Smooth muscle cell (in vitro differentiated cells): ENCODE measurements around the gene ABCB4. TPM values are rescaled to one million over a fixed set of nuclear protein-coding genes. Genes with fewer than 3 reads are reported as not detected.

ENCODE experiments used
- DNase-seq: peaks from one replicate; lab custom pipeline; 2025; ENCODE audit not compliant: unreplicated experiment; lab: John Stamatoyannopoulos, UW
- H2AFZ ChIP-seq: fragments of 200-600 bp; sonication (generic); 2 replicates; pipeline ENCODE4 v1.6.0; 2016; ENCODE audit warnings: antibody characterized with exemption, low read depth, mild to moderate bottlenecking
- H3F3A ChIP-seq: fragments of 200-600 bp; sonication (generic); 2 replicates; pipeline ENCODE4 v1.6.0; 2017; ENCODE audit warnings: antibody characterized with exemption, low read depth
- H3K27ac ChIP-seq: fragments of 200-600 bp; sonication (generic); 2 replicates; pipeline ENCODE4 v1.5.1; 2016; ENCODE audit warnings: low read depth, mild to moderate bottlenecking
- H3K27me3 ChIP-seq: fragments of 200-600 bp; sonication (generic); 2 replicates; pipeline ENCODE4 v1.6.1; 2016; ENCODE audit warnings: low read depth, mild to moderate bottlenecking
- H3K36me3 ChIP-seq: fragments of 200-600 bp; sonication (generic); 2 replicates; pipeline ENCODE4 v1.5.1; 2016; ENCODE audit warnings: low read depth
- H3K4me1 ChIP-seq: fragments of 200-600 bp; sonication (generic); 2 replicates; pipeline ENCODE4 v1.5.1; 2016; ENCODE audit warnings: low read depth
- H3K4me2 ChIP-seq: fragments of 200-600 bp; sonication (generic); 2 replicates; pipeline ENCODE4 v1.6.0; 2016; ENCODE audit warnings: mild to moderate bottlenecking
- H3K4me3 ChIP-seq: fragments of 200-600 bp; sonication (generic); 2 replicates; pipeline ENCODE4 v1.5.1; 2016; ENCODE audit warnings: mild to moderate bottlenecking
- H3K79me2 ChIP-seq: fragments of 200-600 bp; sonication (generic); 2 replicates; pipeline ENCODE4 v1.6.0; 2016; ENCODE audit warnings: low read depth, mild to moderate bottlenecking
- H3K9ac ChIP-seq: fragments of 200-600 bp; sonication (generic); 2 replicates; pipeline ENCODE4 v1.6.0; 2016; ENCODE audit warnings: low read depth
- H3K9me3 ChIP-seq: fragments of 200-600 bp; sonication (generic); replicated peaks from 2 replicates; pipeline ENCODE4 v1.5.1; 2016; ENCODE audit warnings: low read depth
- H4K20me1 ChIP-seq: fragments of 200-600 bp; sonication (generic); 2 replicates; pipeline ENCODE4 v1.6.0; 2016; ENCODE audit warnings: low read depth
- CTCF ChIP-seq: fragments of 200-600 bp; sonication (generic); IDR thresholded peaks from 2 replicates; pipeline ENCODE4 v1.5.1; 2017; ENCODE audit warnings: borderline replicate concordance, mild to moderate bottlenecking, antibody characterized with exemption; ENCODE audit not compliant: insufficient read depth, poor library complexity, severe bottlenecking
- WGBS: methylation state at CpG from one replicate; pipeline ENCODE4 v1.1.7; 2016; ENCODE audit warnings: low lambda C conversion rate; 5-methylcytosine and 5-hydroxymethylcytosine counted together
- polyA plus RNA-seq: library from polyadenylated mRNA; unstranded; fragments of >200 nt; fragmentation: Nextera tagmentation; extraction: Ambion mirVana; gene quantifications from 2 replicates; pipeline ENCODE4 v1.2.1, GENCODE V29; 2016
- total RNA-seq: library from RNA; depleted of rRNA; stranded (reverse); fragments of >200 nt; gene quantifications from 2 replicates; pipeline ENCODE4 v1.2.3, GENCODE V29; 2014

Gene ABCB4
- total and polyA plus RNA-seq, 2 experiments from 2014 or later: 0.40 to 1.1 TPM

GRCh38 chr7:87450706-87451105 lies 24.8 kb downstream of the ABCB4 start:
- Histone ChIP-seq H3K27me3 (no peaks in the 10 kb centered on the region), H4K20me1 (no peaks in the 10 kb centered on the region), H3K4me2 (no peak overlapping the region), H3K36me3 (no peaks in the 10 kb centered on the region), H3K4me3 (no peak overlapping the region), H2AFZ (no peak overlapping the region), H3F3A (no peaks in the 10 kb centered on the region), H3K27ac (no peak overlapping the region), H3K4me1 (no peaks in the 10 kb centered on the region), H3K9me3 (no peaks in the 10 kb centered on the region), H3K79me2 (no peaks in the 10 kb centered on the region), H3K9ac (no peak overlapping the region)
- WGBS: 90% methylated on average over 1 of the region's 1 CpG
- TF ChIP-seq CTCF: no peak
- DNase-seq: no peak

GRCh38 chr7:87448388-87448787 lies 27.1 kb downstream of the ABCB4 start:
- Histone ChIP-seq H3K79me2 (no peaks in the 10 kb centered on the region), H3K9me3 (no peaks in the 10 kb centered on the region), H3K4me2 (no peak overlapping the region), H3K27ac (no peak overlapping the region), H2AFZ (no peak overlapping the region), H3K9ac (no peak overlapping the region), H4K20me1 (no peaks in the 10 kb centered on the region), H3F3A (no peaks in the 10 kb centered on the region), H3K36me3 (no peaks in the 10 kb centered on the region), H3K4me1 (no peaks in the 10 kb centered on the region), H3K4me3 (no peak overlapping the region), H3K27me3 (no peaks in the 10 kb centered on the region)
- WGBS: 71% methylated on average over 7 of the region's 7 CpGs
- no peak for DNase-seq
- TF ChIP-seq CTCF: no peak

GRCh38 chr7:87447116-87447635 lies 28.3 kb downstream of the ABCB4 start:
- no peaks in the 10 kb centered on the region for H4K20me1 ChIP-seq
- H3K4me1 ChIP-seq: no peaks in the 10 kb centered on the region
- no peak for TF ChIP-seq CTCF
- H3K79me2 ChIP-seq: no peaks in the 10 kb centered on the region
- no peak overlapping the region for H2AFZ ChIP-seq
- no peaks in the 10 kb centered on the region for H3K9me3 ChIP-seq
- no peaks in the 10 kb centered on the region for H3F3A ChIP-seq
- no peak for DNase-seq
- H3K4me2 ChIP-seq: no peak overlapping the region
- H3K36me3 ChIP-seq: no peaks in the 10 kb centered on the region
- H3K27me3 ChIP-seq: no peaks in the 10 kb centered on the region
- 85% methylated on average over 4 of the region's 4 CpGs for WGBS
- no peak overlapping the region for H3K4me3 ChIP-seq
- no peak overlapping the region for H3K9ac ChIP-seq
- H3K27ac ChIP-seq: no peak overlapping the region

GRCh38 chr7:87445897-87446296 lies 29.6 kb downstream of the ABCB4 start:
- TF ChIP-seq CTCF: no peak
- DNase-seq: no peak
- Histone ChIP-seq H3K9me3 (no peaks in the 10 kb centered on the region), H3F3A (no peaks in the 10 kb centered on the region), H3K79me2 (no peaks in the 10 kb centered on the region), H4K20me1 (no peaks in the 10 kb centered on the region), H3K27ac (no peak overlapping the region), H3K9ac (no peak overlapping the region), H3K4me1 (no peaks in the 10 kb centered on the region), H2AFZ (no peak overlapping the region), H3K36me3 (no peaks in the 10 kb centered on the region), H3K4me2 (no peak overlapping the region), H3K27me3 (no peaks in the 10 kb centered on the region), H3K4me3 (no peak overlapping the region)
- 79% methylated on average over 4 of the region's 4 CpGs for WGBS
